Measurements from ENCODE around the gene WNT8B. TPM values are rescaled to one million over a fixed set of nuclear protein-coding genes. Genes with fewer than 3 reads are reported as not detected.

Gene WNT8B, protein sequence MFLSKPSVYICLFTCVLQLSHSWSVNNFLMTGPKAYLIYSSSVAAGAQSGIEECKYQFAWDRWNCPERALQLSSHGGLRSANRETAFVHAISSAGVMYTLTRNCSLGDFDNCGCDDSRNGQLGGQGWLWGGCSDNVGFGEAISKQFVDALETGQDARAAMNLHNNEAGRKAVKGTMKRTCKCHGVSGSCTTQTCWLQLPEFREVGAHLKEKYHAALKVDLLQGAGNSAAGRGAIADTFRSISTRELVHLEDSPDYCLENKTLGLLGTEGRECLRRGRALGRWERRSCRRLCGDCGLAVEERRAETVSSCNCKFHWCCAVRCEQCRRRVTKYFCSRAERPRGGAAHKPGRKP
- total RNA-seq = not detected in 2 replicates

DNA sequence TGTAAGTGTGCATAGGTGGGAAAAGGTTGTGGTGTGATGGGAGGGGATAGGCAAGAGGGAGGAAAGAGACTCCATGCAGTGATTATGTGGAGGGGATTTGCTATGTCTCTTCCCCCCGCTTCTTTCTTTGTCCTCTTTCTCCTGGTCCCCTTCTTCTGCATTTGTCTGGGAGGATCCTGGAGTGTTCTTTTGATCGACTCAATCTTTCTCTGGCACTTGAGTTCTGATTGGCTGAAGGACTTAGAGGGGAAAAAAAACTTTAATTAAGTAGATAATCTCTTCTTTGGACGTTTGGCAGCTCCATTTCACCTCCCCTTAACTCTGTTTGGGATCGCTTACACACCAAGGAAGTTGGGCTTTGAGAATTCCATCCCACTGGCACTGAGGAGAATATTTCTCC is at the start of gene WNT8B:
WNT8B (plus strand) TSS at position 301 of the 400 bp plus-strand sequence. CDS start 160 bp downstream, outside the sequence.
- FAIRE-seq (no peak), DNase-seq (ENCODE audit: low read depth) (no peak)
- H3K27me3 ChIP-seq (ENCODE audit: control insufficient read depth, insufficient read depth, low read length) = peaks cover 2% of the 10 kb centered on the region
- no peaks in the 10 kb centered on the region for H3K36me3 ChIP-seq (ENCODE audit: control insufficient read depth, insufficient read depth, low read length)
- no peak within 1 kb of the TSS for H3K4me3 ChIP-seq (ENCODE audit: low read depth, low read length)
- TF ChIP-seq, protein P1, sequence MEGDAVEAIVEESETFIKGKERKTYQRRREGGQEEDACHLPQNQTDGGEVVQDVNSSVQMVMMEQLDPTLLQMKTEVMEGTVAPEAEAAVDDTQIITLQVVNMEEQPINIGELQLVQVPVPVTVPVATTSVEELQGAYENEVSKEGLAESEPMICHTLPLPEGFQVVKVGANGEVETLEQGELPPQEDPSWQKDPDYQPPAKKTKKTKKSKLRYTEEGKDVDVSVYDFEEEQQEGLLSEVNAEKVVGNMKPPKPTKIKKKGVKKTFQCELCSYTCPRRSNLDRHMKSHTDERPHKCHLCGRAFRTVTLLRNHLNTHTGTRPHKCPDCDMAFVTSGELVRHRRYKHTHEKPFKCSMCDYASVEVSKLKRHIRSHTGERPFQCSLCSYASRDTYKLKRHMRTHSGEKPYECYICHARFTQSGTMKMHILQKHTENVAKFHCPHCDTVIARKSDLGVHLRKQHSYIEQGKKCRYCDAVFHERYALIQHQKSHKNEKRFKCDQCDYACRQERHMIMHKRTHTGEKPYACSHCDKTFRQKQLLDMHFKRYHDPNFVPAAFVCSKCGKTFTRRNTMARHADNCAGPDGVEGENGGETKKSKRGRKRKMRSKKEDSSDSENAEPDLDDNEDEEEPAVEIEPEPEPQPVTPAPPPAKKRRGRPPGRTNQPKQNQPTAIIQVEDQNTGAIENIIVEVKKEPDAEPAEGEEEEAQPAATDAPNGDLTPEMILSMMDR (IDR thresholded peaks at IDR 0.05; ENCODE audit: insufficient read depth, low read length, severe bottlenecking) = no peak

DNA sequence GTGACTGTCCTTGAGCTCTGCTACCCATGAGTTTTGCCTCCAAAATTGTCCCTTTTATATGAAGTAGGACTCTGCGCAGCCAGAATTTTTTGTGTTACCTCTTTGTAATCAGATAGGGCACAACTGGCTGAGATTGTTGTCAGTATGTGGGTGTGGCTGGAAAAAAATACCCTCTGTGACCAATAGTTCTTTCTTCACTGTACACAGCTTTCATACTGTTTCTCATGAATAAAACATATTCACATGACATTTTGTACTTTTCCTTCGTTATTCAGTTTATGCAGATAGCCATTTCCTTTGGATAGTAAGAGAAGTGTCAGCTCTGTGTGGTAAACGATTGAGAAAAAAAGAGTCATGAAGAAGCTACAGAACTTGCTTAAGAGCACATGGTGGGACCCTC is 49.6 kb upstream of the WNT8B start:
- Histone ChIP-seq H3K27me3 (ENCODE audit: control insufficient read depth, insufficient read depth, low read length) (no peaks in the 10 kb centered on the region), H3K36me3 (ENCODE audit: control insufficient read depth, insufficient read depth, low read length) (no peaks in the 10 kb centered on the region), H3K4me3 (ENCODE audit: low read depth, low read length) (no peak overlapping the region)
- no peak for FAIRE-seq
- TF ChIP-seq, protein P1 (IDR thresholded peaks at IDR 0.05; ENCODE audit: insufficient read depth, low read length, severe bottlenecking) = no peak
- DNase-seq (ENCODE audit: low read depth) = no peak

DNA sequence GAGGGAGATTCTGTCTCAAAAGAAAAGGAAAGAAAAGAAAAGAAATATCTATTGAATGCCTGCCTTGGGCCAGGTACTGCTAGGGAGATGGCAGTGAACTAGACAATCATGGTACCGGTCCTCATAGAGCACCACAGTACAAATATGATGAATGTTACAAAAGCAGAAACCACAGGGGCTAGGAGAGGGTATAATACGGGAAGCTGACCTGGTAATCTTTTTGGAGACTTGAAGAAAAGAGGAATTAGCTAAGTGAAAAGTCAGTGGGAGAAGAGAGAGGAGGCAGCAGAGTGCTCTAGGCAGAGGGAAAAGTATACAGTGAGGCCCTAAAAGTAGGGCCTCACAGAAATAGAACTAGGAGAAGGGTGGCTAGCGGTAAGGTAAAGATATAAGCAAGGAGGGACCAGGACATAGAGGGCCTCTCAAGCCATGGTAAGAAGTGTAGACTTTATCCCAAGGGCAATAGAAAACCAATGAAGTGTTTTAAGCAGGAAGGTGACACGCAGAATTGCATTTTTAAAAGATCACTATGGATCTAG is 42.8 kb upstream of the WNT8B start:
- H3K27me3 ChIP-seq (ENCODE audit: control insufficient read depth, insufficient read depth, low read length) = no peaks in the 10 kb centered on the region
- FAIRE-seq = no peak

DNA sequence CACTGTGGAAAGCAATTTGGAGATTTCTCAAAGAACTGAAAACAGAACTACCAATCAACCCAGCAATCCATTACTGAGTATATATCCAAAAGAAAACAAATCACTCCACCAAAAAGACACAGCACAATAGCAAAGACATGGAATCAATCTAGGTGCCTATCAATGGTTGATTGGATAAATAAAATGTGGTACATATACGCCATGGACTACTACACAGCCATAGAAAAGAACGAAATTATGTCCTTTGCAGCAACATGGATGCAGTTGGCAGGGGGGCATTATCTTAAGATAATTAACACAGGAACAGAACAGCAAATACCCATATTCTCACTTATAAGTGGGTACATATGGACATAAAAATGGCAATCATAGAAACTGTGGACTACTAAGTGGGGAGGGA is 35.4 kb upstream of the WNT8B start:
- Histone ChIP-seq H3K36me3 (ENCODE audit: control insufficient read depth, insufficient read depth, low read length) (no peaks in the 10 kb centered on the region), H3K27me3 (ENCODE audit: control insufficient read depth, insufficient read depth, low read length) (no peaks in the 10 kb centered on the region), H3K4me3 (ENCODE audit: low read depth, low read length) (no peak overlapping the region)
- DNase-seq (ENCODE audit: low read depth) (no peak), FAIRE-seq (no peak)
- TF ChIP-seq, protein P1 (IDR thresholded peaks at IDR 0.05; ENCODE audit: insufficient read depth, low read length, severe bottlenecking) = no peak

More for the DNA sequence above, 42.8 kb upstream of the WNT8B start:
- no peak overlapping the region for H3K4me3 ChIP-seq (ENCODE audit: low read depth, low read length)
- H3K36me3 ChIP-seq (ENCODE audit: control insufficient read depth, insufficient read depth, low read length) = no peaks in the 10 kb centered on the region
- TF ChIP-seq, protein P1 (IDR thresholded peaks at IDR 0.05; ENCODE audit: insufficient read depth, low read length, severe bottlenecking) = no peak
- no peak for DNase-seq (ENCODE audit: low read depth)

DNA sequence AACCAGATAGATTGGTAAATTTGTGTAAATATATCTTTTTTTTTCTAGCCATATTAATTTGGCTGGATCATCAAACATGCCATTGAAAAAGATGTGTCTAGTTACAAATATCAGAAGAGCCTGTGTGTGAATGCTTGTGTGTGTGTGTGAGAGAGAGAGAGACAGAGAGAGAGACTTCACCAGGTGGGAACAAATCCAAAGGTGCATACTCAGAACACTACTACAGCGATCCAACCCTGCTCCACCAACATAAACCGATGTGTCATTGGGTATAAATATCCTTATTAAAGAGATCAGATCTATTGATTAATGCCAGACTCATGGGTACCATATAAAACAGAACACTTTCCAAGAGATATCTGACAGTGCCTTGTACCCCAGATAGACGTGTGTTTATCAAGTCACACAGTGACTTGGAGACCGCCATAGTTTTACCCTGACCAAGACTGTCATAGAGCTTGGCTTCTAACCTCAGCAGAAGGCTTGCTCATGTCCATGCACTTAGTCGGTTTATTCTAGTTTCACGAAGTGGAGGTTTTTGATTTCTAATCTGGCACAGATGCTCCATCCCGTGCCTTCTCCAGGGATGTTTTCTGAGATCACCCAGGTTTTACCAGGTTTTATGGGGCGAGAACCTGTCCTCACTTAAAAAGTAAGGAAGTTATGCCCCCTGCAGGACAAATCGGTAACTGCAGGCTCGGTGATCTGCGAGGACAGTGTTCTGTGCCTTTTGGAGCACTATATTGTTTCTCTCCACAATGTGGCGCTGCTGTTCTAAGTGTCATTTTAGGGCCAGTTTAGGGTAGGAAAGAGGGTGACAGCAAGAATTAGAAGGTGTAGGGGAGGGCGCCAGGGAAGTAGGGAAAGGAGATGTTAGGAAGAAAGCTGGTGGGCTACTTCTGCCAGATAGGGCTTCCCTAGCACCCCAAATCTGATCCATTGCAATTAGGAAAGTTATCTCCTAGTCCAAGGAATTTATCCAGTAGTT is 29.3 kb upstream of the WNT8B start:
- DNase-seq (ENCODE audit: low read depth) = peak; percentile 87
- Histone ChIP-seq H3K36me3 (ENCODE audit: control insufficient read depth, insufficient read depth, low read length) (no peaks in the 10 kb centered on the region), H3K4me3 (ENCODE audit: low read depth, low read length) (no peak overlapping the region), H3K27me3 (ENCODE audit: control insufficient read depth, insufficient read depth, low read length) (no peaks in the 10 kb centered on the region)
- peak; percentile 99 for FAIRE-seq
- TF ChIP-seq, protein P1 (IDR thresholded peaks at IDR 0.05; ENCODE audit: insufficient read depth, low read length, severe bottlenecking) = peak; percentile 90

All from bronchial epithelial cell (primary cell).